Caco-2 (cell line): ENCODE data around the gene MSLN. TPM values are rescaled to one million over a fixed set of nuclear protein-coding genes. Genes with fewer than 3 reads are reported as not detected.

Source experiments
- BruUV-seq: library from RNA; stranded (reverse); fragments of 400-500 nt; replicated peaks from 2 replicates; lab custom pipeline; 2021; lab: Mats Ljungman, UMichigan
- CTCF ChIA-PET: fragments of 300-600 bp; sonication (Branson Sonifier 250); formaldehyde crosslinking; loops from one replicate; lab custom pipeline; 2022; ENCODE audit warnings: antibody characterized with exemption; lab: Charles Lee
- POLR2A ChIA-PET: fragments of 300-600 bp; sonication (Branson Sonifier 250); formaldehyde crosslinking; loops from one replicate; lab custom pipeline; 2022; ENCODE audit warnings: antibody characterized with exemption; lab: Charles Lee
- DNase-seq, 2 experiments: peaks; one replicate each; pipeline versions ENCODE4 v3.0.0 to v3.0.0-alpha.2; 2020 to 2022
- H3K27me3 ChIP-seq: replicated peaks from 2 replicates; pipeline ENCODE4 v1.6.0; 2011; ENCODE audit warnings: low read length; ENCODE audit not compliant: control insufficient read depth, insufficient read depth
- H3K36me3 ChIP-seq: 2 replicates; pipeline ENCODE4 v1.5.1; 2011; ENCODE audit warnings: low read length; ENCODE audit not compliant: control insufficient read depth, insufficient read depth
- H3K4me1 ChIP-seq: fragments of 250-450 bp; sonication (Bioruptor Pico); 2 replicates; pipeline ENCODE4 v1.5.1; 2020; ENCODE audit warnings: mild to moderate bottlenecking
- H3K4me3 ChIP-seq: 2 replicates; pipeline ENCODE4 v1.5.1; 2011; ENCODE audit warnings: low read depth, mild to moderate bottlenecking, control low read depth, low read length
- H3K9me3 ChIP-seq: fragments of 250-450 bp; sonication (Bioruptor Pico); 2 replicates; pipeline ENCODE4 v1.5.1; 2020; ENCODE audit warnings: mild to moderate bottlenecking, moderate library complexity
- H3K27ac Mint-ChIP-seq: one replicate; pipeline ENCODE4 v1.8.0; 2022; ENCODE audit warnings: mixed read lengths; ENCODE audit not compliant: unreplicated experiment
- H3K27me3 Mint-ChIP-seq: one replicate; pipeline ENCODE4 v1.8.0; 2022; ENCODE audit warnings: mixed read lengths; ENCODE audit not compliant: insufficient read depth, unreplicated experiment
- H3K36me3 Mint-ChIP-seq: one replicate; pipeline ENCODE4 v1.8.0; 2022; ENCODE audit warnings: mild to moderate bottlenecking, mixed read lengths; ENCODE audit not compliant: insufficient read depth, unreplicated experiment
- H3K4me1 Mint-ChIP-seq: one replicate; pipeline ENCODE4 v1.8.0; 2022; ENCODE audit warnings: low read depth, mixed read lengths; ENCODE audit not compliant: unreplicated experiment
- H3K4me3 Mint-ChIP-seq: one replicate; pipeline ENCODE4 v1.8.0; 2022; ENCODE audit warnings: mild to moderate bottlenecking, moderate library complexity, mixed read lengths; ENCODE audit not compliant: unreplicated experiment
- H3K9me3 Mint-ChIP-seq: one replicate; pipeline ENCODE4 v1.8.0; 2022; ENCODE audit warnings: mixed read lengths; ENCODE audit not compliant: unreplicated experiment
- CTCF ChIP-seq, 2 experiments: fragments of 200-600 bp in 1 of 2; IDR thresholded peaks; 1 replicate in 1 of 2; 2 replicates in 1 of 2; pipeline versions ENCODE4 v1.5.1 to v1.8.0; 2011 to 2022; ENCODE audit warnings: antibody characterized with exemption in 1 of 2, control low read depth in 1 of 2, inconsistent platforms in 1 of 2, low read depth in 1 of 2, low read length in 1 of 2, mild to moderate bottlenecking in 1 of 2, moderate library complexity in 1 of 2; ENCODE audit not compliant: insufficient read depth in 1 of 2, severe bottlenecking in 1 of 2, unreplicated experiment in 1 of 2
- intact Hi-C: fragments of 100-400 bp; cut with micrococcal nuclease; formaldehyde crosslinking; loops from one replicate; pipeline ENCODE4 v1.10.0; 2022; ENCODE audit not compliant: unreplicated experiment
- total RNA-seq: library from RNA; stranded (reverse); gene quantifications from 2 replicates; pipeline ENCODE4 v1.2.3, GENCODE V29; 2022

MSLN gene
- total RNA-seq, 1 experiment from 2014 or later, result 0.36 TPM

- CTCF ChIA-PET, result no interaction called here
- H3K27me3 Mint-ChIP-seq, result no peaks in the 10 kb centered on the region
- H3K36me3 Mint-ChIP-seq, result peaks cover 36% of the 10 kb centered on the region
- no peak overlapping the region for H3K27ac Mint-ChIP-seq
- H3K36me3 ChIP-seq, result no peaks in the 10 kb centered on the region; the same call in 1 of the 2 replicates
- H3K4me3 Mint-ChIP-seq, result no peak overlapping the region
- H3K9me3 ChIP-seq, result no peaks in the 10 kb centered on the region
- no peak overlapping the region for H3K4me3 ChIP-seq
- H3K4me1 ChIP-seq, result peaks cover 9% of the 10 kb centered on the region
- no TSS peak for BruUV-seq
- POLR2A ChIA-PET, result no interaction called here
- H3K9me3 Mint-ChIP-seq, result no peaks in the 10 kb centered on the region
- H3K27me3 ChIP-seq, result no peaks in the 10 kb centered on the region
- intact Hi-C loops, result no loop called here
- H3K4me1 Mint-ChIP-seq, result no peaks in the 10 kb centered on the region
- no peak for TF ChIP-seq CTCF (IDR thresholded peaks at IDR 0.05; ENCODE audit: insufficient read depth in 1 of 2, low read depth in 1 of 2, low read length in 1 of 2, severe bottlenecking in 1 of 2, unreplicated experiment in 1 of 2)
- peak; percentile 67 to 75 for DNase-seq
These were observed 36.5 kb downstream of the MSLN start for GRCh38 chr16:797120-797420.

- Histone ChIP-seq H3K4me1 (peaks cover 9% of the 10 kb centered on the region), H3K36me3 (no peaks in the 10 kb centered on the region; the same call in 1 of the 2 replicates), H3K27me3 (no peaks in the 10 kb centered on the region), H3K4me3 (no peak overlapping the region), H3K9me3 (no peaks in the 10 kb centered on the region)
- Mint-ChIP-seq H3K4me1 (no peaks in the 10 kb centered on the region), H3K27me3 (no peaks in the 10 kb centered on the region), H3K9me3 (no peaks in the 10 kb centered on the region), H3K27ac (no peak overlapping the region), H3K4me3 (no peak overlapping the region), H3K36me3 (peaks cover 42% of the 10 kb centered on the region)
- ChIA-PET CTCF (no interaction called here), POLR2A (no interaction called here)
- TF ChIP-seq CTCF (IDR thresholded peaks at IDR 0.05; ENCODE audit: insufficient read depth in 1 of 2, low read depth in 1 of 2, low read length in 1 of 2, severe bottlenecking in 1 of 2, unreplicated experiment in 1 of 2), result no peak
- DNase-seq, result no peak
- intact Hi-C loops, result no loop called here
- no TSS peak for BruUV-seq
These were observed 37.2 kb downstream of the MSLN start for GRCh38 chr16:797686-798085.

GRCh38 chr16:798666-799065 is 38.1 kb downstream of the MSLN start:
- Histone ChIP-seq H3K9me3 (no peaks in the 10 kb centered on the region), H3K36me3 (no peaks in the 10 kb centered on the region), H3K4me1 (peaks cover 9% of the 10 kb centered on the region), H3K27me3 (no peaks in the 10 kb centered on the region), H3K4me3 (no peak overlapping the region)
- no peak for DNase-seq
- Mint-ChIP-seq H3K9me3 (no peaks in the 10 kb centered on the region), H3K27me3 (no peaks in the 10 kb centered on the region), H3K36me3 (peaks cover 42% of the 10 kb centered on the region), H3K4me3 (no peak overlapping the region), H3K4me1 (no peaks in the 10 kb centered on the region), H3K27ac (no peak overlapping the region)
- POLR2A ChIA-PET, result no interaction called here
- BruUV-seq, result no TSS peak
- CTCF ChIA-PET, result no interaction called here
- intact Hi-C loops, result no loop called here
- no peak for TF ChIP-seq CTCF (IDR thresholded peaks at IDR 0.05; ENCODE audit: insufficient read depth in 1 of 2, low read depth in 1 of 2, low read length in 1 of 2, severe bottlenecking in 1 of 2, unreplicated experiment in 1 of 2)
